Endodermal cell (in vitro differentiated cells): ENCODE measurements around the gene PRR5L. TPM values are rescaled to one million over a fixed set of nuclear protein-coding genes. Genes with fewer than 3 reads are reported as not detected.
A peak's percentile ranks its signal among the peaks of the same experiment; 100 is the strongest.

Experiments used
- DNase-seq: peaks from one replicate; pipeline ENCODE4 v3.0.0-alpha.2; 2017
- H3K27ac ChIP-seq: 2 replicates; pipeline ENCODE4 v1.5.1; 2013; ENCODE audit warnings: mild to moderate bottlenecking, low read depth, low read length, moderate library complexity
- H3K27me3 ChIP-seq: 2 replicates; pipeline ENCODE4 v1.6.1; 2013; ENCODE audit warnings: mild to moderate bottlenecking, low read length, moderate library complexity; ENCODE audit not compliant: insufficient read depth, control insufficient read depth, poor library complexity, severe bottlenecking
- H3K36me3 ChIP-seq: 2 replicates; pipeline ENCODE4 v1.7.0; 2013; ENCODE audit warnings: mild to moderate bottlenecking, low read length, moderate library complexity; ENCODE audit not compliant: control insufficient read depth, insufficient read depth
- H3K4me1 ChIP-seq: one replicate; pipeline ENCODE4 v1.7.0; 2013; ENCODE audit warnings: low read length; ENCODE audit not compliant: control insufficient read depth, insufficient read depth
- H3K4me3 ChIP-seq: 2 replicates; pipeline ENCODE4 v1.5.1; 2013; ENCODE audit warnings: mild to moderate bottlenecking, low read length, moderate library complexity
- H3K9ac ChIP-seq: 2 replicates; pipeline ENCODE4 v1.6.1; 2013; ENCODE audit warnings: mild to moderate bottlenecking, low read length, moderate library complexity; ENCODE audit not compliant: poor library complexity, severe bottlenecking; ENCODE audit errors: extremely low read depth
- H3K9me3 ChIP-seq: 2 replicates; pipeline ENCODE4 v1.6.1; 2013; ENCODE audit warnings: mild to moderate bottlenecking, low read length, moderate library complexity; ENCODE audit not compliant: control insufficient read depth
- H3K27ac Mint-ChIP-seq: 2 replicates; pipeline ENCODE4 v1.8.0; 2020; ENCODE audit warnings: mixed read lengths
- H3K27me3 Mint-ChIP-seq: 2 replicates; pipeline ENCODE4 v1.8.0; 2021; ENCODE audit warnings: mild to moderate bottlenecking, mixed read lengths; ENCODE audit not compliant: insufficient read depth
- H3K36me3 Mint-ChIP-seq: 2 replicates; pipeline ENCODE4 v1.8.0; 2020; ENCODE audit warnings: low read depth, mixed read lengths
- H3K4me1 Mint-ChIP-seq: 2 replicates; pipeline ENCODE4 v1.8.0; 2020; ENCODE audit warnings: mixed read lengths
- H3K4me3 Mint-ChIP-seq: 2 replicates; pipeline ENCODE4 v1.8.0; 2020; ENCODE audit warnings: mild to moderate bottlenecking, moderate library complexity, mixed read lengths
- H3K9me3 Mint-ChIP-seq: 2 replicates; pipeline ENCODE4 v1.8.0; 2020; ENCODE audit warnings: mild to moderate bottlenecking, mixed read lengths
- WGBS, 2 experiments: methylation state at CpG; one replicate each; pipeline versions ENCODE4 v1.1.5 to v1.1.7; 2013; ENCODE audit warnings: missing lambda C conversion rate in 2 of 2, mixed read lengths in 1 of 2; ENCODE audit not compliant: insufficient coverage in 1 of 2, insufficient read length in 1 of 2; 5-methylcytosine and 5-hydroxymethylcytosine counted together
- total RNA-seq, 2 donors: library from RNA; stranded (reverse); fragmentation: NEBNext Ultra II Directional in 1 of 2; extraction: Animal tissue kit (Norgen Biotek cat#: 25700) in 1 of 2; gene quantifications; 2 replicates in 1 of 2; 3 replicates in 1 of 2; pipeline ENCODE4 v1.2.1, GENCODE V29; 2021
- TF ChIP-seq, protein P1 (sequence below): fragments of 200-600 bp; sonication (generic); conservative IDR thresholded peaks from 2 replicates; pipeline ENCODE4 v1.5.0; 2021; ENCODE audit warnings: antibody characterized with exemption, mild to moderate bottlenecking

The PRR5L gene
- total RNA-seq, 2 donors from 2014 or later: 5.3 to 7.2 TPM

DNA sequence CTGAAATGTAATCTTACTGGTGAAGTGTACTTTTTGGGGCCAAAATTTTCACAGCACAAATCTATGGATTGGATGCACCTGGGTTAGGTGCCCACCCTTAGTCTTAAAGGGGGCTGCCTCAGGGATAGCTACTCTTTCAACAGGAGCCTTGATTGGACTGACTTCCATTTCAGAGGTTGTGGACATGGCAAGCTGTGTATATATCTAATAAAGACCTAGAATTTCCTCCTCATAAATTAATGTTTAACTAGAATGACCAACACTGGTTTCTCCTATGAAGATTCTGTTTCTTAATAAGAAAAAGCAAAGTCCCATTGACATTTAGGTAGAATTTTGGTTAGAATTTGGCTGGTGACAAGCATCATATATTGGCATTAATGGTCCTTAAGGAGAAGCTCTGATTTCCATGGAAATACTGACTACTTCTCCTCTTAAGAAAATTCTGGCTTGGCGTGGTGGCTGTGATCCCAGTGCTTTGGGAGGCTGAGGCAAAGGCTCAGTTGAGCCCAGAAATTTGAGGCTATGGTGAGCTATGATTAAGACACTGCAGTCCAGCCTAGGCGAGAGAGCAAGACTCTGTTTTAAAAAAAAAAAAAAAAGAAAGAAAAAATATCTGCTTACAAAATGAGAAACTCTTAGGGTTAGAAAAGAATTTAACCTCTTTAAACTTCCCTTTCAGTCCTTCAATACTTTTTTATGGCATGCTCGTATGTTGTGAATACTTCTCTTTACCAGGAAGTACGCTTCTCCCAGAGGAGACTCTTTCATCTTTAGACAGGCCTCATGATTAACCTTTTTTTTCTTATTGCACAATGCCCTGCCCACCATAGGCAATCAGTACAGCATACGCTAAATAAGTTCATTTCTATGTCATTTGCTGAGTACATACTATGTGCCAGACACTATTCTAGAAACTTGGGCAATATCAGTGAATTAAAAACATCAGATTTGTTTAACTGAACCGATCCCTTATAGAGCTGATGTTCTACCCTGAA lies 77.2 kb downstream of the PRR5L start:
- TF ChIP-seq, protein P1, sequence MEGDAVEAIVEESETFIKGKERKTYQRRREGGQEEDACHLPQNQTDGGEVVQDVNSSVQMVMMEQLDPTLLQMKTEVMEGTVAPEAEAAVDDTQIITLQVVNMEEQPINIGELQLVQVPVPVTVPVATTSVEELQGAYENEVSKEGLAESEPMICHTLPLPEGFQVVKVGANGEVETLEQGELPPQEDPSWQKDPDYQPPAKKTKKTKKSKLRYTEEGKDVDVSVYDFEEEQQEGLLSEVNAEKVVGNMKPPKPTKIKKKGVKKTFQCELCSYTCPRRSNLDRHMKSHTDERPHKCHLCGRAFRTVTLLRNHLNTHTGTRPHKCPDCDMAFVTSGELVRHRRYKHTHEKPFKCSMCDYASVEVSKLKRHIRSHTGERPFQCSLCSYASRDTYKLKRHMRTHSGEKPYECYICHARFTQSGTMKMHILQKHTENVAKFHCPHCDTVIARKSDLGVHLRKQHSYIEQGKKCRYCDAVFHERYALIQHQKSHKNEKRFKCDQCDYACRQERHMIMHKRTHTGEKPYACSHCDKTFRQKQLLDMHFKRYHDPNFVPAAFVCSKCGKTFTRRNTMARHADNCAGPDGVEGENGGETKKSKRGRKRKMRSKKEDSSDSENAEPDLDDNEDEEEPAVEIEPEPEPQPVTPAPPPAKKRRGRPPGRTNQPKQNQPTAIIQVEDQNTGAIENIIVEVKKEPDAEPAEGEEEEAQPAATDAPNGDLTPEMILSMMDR: no peak
- Histone ChIP-seq H3K27ac (no peak overlapping the region), H3K9me3 (no peaks in the 10 kb centered on the region), H3K27me3 (peaks cover 17% of the 10 kb centered on the region), H3K9ac (no peak overlapping the region), H3K4me3 (no peak overlapping the region), H3K4me1 (no peaks in the 10 kb centered on the region), H3K36me3 (no peaks in the 10 kb centered on the region)
- WGBS, 2 experiments: 95 to 100% methylated on average over 3 to 4 of the region's 6 CpGs
- H3K27me3 Mint-ChIP-seq: peaks cover 70% of the 10 kb centered on the region
- peaks cover 7% of the 10 kb centered on the region for H3K4me1 Mint-ChIP-seq
- H3K4me3 Mint-ChIP-seq: no peak overlapping the region
- peaks cover 5% of the 10 kb centered on the region for H3K9me3 Mint-ChIP-seq
- H3K36me3 Mint-ChIP-seq: no peaks in the 10 kb centered on the region
- DNase-seq: no peak
- H3K27ac Mint-ChIP-seq: no peak overlapping the region

DNA sequence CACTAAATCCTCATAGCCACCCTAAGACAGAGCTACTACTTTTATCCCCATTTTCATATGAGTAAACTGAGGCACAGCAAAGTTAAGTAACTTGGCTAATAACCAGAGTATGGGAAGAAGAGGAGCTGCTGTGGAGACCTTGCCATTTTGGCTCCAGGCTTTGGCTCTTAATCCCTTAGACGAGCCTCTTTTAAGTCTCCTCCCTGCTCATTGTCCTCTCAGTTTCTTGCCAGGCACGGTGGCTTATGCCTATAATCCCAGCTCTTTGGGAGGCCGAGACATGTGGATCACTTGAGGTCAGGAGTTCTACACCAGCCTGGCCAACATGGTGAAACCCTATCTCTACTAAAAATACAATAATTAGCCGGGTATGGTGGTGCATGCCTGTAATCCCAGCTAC lies 78.6 kb downstream of the PRR5L start:
- peaks cover 80% of the 10 kb centered on the region for H3K27me3 Mint-ChIP-seq
- Histone ChIP-seq H3K27ac (no peak overlapping the region), H3K4me1 (peaks cover 6% of the 10 kb centered on the region), H3K4me3 (no peak overlapping the region), H3K9me3 (no peaks in the 10 kb centered on the region), H3K36me3 (no peaks in the 10 kb centered on the region), H3K9ac (no peak overlapping the region), H3K27me3 (peaks cover 17% of the 10 kb centered on the region)
- no peak overlapping the region for H3K4me3 Mint-ChIP-seq
- WGBS, 2 experiments: 54 to 67% methylated on average over 4 of the region's 4 CpGs
- TF ChIP-seq, protein P1: no peak
- peaks cover 5% of the 10 kb centered on the region for H3K9me3 Mint-ChIP-seq
- no peak overlapping the region for H3K27ac Mint-ChIP-seq
- peaks cover 9% of the 10 kb centered on the region for H3K4me1 Mint-ChIP-seq
- no peak for DNase-seq
- H3K36me3 Mint-ChIP-seq: no peaks in the 10 kb centered on the region

DNA sequence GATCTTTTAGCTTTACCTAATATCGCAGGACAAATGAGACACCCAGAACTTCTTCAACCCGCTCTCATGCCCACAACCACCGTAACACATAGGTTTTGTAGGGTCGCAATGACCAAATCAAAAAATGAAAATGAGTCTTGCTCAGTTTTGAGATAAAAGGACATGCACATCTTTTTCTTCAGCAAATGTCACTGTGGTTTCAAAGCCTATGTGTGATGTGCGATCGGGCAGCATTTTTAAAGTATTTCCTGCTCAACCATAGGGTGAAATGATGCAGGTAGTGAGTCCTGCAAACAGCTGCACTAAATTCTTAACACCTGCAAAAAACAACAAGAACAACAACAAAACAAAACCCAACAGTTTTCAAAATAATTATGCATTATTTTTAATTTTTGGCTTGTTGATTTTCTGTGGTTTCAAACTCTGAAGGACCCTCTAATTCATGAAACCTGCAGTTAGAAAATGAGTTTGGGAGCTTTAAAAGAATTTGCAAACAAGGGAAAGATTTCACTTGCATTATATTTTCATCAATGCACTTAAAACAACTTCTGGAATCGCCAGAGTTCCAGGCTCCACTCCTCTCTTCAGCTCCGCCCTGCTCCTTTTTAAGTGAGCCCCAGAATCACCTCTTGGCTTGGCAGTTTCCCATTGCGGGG lies 79.4 kb downstream of the PRR5L start:
- no peak for DNase-seq
- no peaks in the 10 kb centered on the region for H3K36me3 ChIP-seq
- H3K27ac ChIP-seq: no peak overlapping the region
- H3K9me3 Mint-ChIP-seq: peaks cover 5% of the 10 kb centered on the region
- H3K4me3 Mint-ChIP-seq: peak overlapping the region; percentile 71
- H3K4me1 ChIP-seq: peaks cover 12% of the 10 kb centered on the region
- TF ChIP-seq, protein P1: no peak
- H3K27me3 ChIP-seq: peaks cover 17% of the 10 kb centered on the region
- H3K9me3 ChIP-seq: no peaks in the 10 kb centered on the region
- peak overlapping the region; percentile 87 for H3K4me3 ChIP-seq
- H3K27me3 Mint-ChIP-seq: peaks cover 79% of the 10 kb centered on the region
- WGBS, 2 experiments: 70 to 75% methylated on average over 8 to 9 of the region's 9 CpGs
- no peak overlapping the region for H3K27ac Mint-ChIP-seq
- H3K9ac ChIP-seq: no peak overlapping the region
- peaks cover 16% of the 10 kb centered on the region for H3K4me1 Mint-ChIP-seq
- H3K36me3 Mint-ChIP-seq: no peaks in the 10 kb centered on the region
